Stomach (tissue), 9 donors: ENCODE measurements around the gene TAX1BP1. TPM values are rescaled to one million over a fixed set of nuclear protein-coding genes. Genes with fewer than 3 reads are reported as not detected.
A peak's percentile ranks its signal among the peaks of the same experiment; 100 is the strongest.

Source experiments
- DNase-seq, 2 donors: peaks; one replicate each; pipeline versions ENCODE4 v3.0.0 to v3.0.0-alpha.2; 2013 to 2019
- H3K27ac ChIP-seq, 5 donors: fragments of 200-600 bp in 4 of 5; sonication (generic) in 4 of 5; one replicate each; pipeline ENCODE4 v1.5.1; 2013 to 2019; ENCODE audit warnings: mild to moderate bottlenecking in 1 of 5, moderate library complexity in 1 of 5
- H3K27me3 ChIP-seq, 3 donors: fragments of 200-600 bp; sonication (generic); one replicate each; pipeline ENCODE4 v1.5.1; 2017 to 2019; ENCODE audit warnings: mixed run types in 1 of 3
- H3K36me3 ChIP-seq, 4 donors: fragments of 200-600 bp; sonication (generic); 1 replicate in 3 of 4; 2 replicates in 1 of 4; pipeline ENCODE4 v1.5.1; 2016 to 2019
- H3K4me1 ChIP-seq, 4 donors: fragments of 200-600 bp; sonication (generic); one replicate each; pipeline ENCODE4 v1.5.1; 2016 to 2019
- H3K4me3 ChIP-seq, 4 donors: fragments of 200-600 bp; sonication (generic) in 3 of 4; one replicate each; pipeline ENCODE4 v1.5.1; 2016 to 2019; ENCODE audit warnings: mild to moderate bottlenecking in 1 of 4
- H3K9me3 ChIP-seq, 4 donors: fragments of 200-600 bp; sonication (generic); one replicate each; pipeline ENCODE4 v1.5.1; 2016 to 2019
- EP300 ChIP-seq: sonication (generic); formaldehyde crosslinking; IDR thresholded peaks from one replicate; pipeline ENCODE4 v1.6.1; 2017; ENCODE audit warnings: antibody characterized with exemption
- POLR2A ChIP-seq, 4 donors: fragments of 450-650 bp; IDR thresholded peaks; one replicate each; pipeline ENCODE4 v1.6.1; 2016; ENCODE audit warnings: antibody characterized with exemption in 4 of 4, control low read depth in 2 of 4, mild to moderate bottlenecking in 1 of 4, moderate library complexity in 1 of 4
- POLR2AphosphoS5 ChIP-seq, 3 donors: sonication (generic); formaldehyde crosslinking; IDR thresholded peaks; one replicate each; pipeline ENCODE4 v1.6.1; 2016; ENCODE audit warnings: antibody characterized with exemption in 3 of 3
- WGBS, 5 donors: extraction: QIAGEN DNeasy Blood & Tissue Kit in 3 of 5; methylation state at CpG; one replicate each; pipeline versions ENCODE4 v1.1.5 to v1.1.7; 2013 to 2018; 5-methylcytosine and 5-hydroxymethylcytosine counted together
- intact Hi-C: fragments of 100-400 bp; cut with DNase I; formaldehyde crosslinking; loops from one replicate; pipeline ENCODE4 v1.15.1; 2023; ENCODE audit warnings: low total_unique reads
- polyA plus RNA-seq, 3 donors: library from polyadenylated mRNA; stranded (reverse); fragments of 200-250 nt; gene quantifications; one replicate each; pipeline ENCODE4 v1.2.3, GENCODE V29; 2013
- total RNA-seq, 5 donors: library from RNA; depleted of rRNA; stranded (reverse); fragments of >200 nt; gene quantifications; one replicate each; pipeline versions ENCODE4 v1.1.0 to v1.2.3, GENCODE V29; 2014 to 2016
- TF ChIP-seq, protein P1 (sequence below), 7 experiments: fragments of 450-650 bp in 4 of 7; fragments of 200-600 bp in 3 of 7; sonication (generic) in 3 of 7; IDR thresholded peaks; one replicate each; pipeline ENCODE4 v1.5.1; 2016 to 2019; ENCODE audit warnings: antibody characterized with exemption in 7 of 7, control low read depth in 2 of 7, mild to moderate bottlenecking in 1 of 7
- donor health status: healthy with polysubstance abuse.
- donor health status: Bipolar disorder and iron deficiency.
- donor health status: healthy.

The TAX1BP1 gene
- total and polyA plus RNA-seq, 8 donors: 43.4 to 199 (median 71.0) TPM

GRCh38 chr7:27763983-27764508 is 24.1 kb downstream of the TAX1BP1 start:
- H3K27ac ChIP-seq: no peak overlapping the region
- no peak overlapping the region for H3K4me3 ChIP-seq
- H3K27me3 ChIP-seq: no peaks in the 10 kb centered on the region
- peaks cover 0 to 69% (median 22%) of the 10 kb centered on the region in 4 donors for H3K4me1 ChIP-seq
- intact Hi-C loops: no loop called here
- H3K36me3 ChIP-seq: peaks cover 0 to 37% (median 34%) of the 10 kb centered on the region in 4 donors
- peak in 1 of 2 donors; percentile 9 for DNase-seq
- TF ChIP-seq, protein P1, sequence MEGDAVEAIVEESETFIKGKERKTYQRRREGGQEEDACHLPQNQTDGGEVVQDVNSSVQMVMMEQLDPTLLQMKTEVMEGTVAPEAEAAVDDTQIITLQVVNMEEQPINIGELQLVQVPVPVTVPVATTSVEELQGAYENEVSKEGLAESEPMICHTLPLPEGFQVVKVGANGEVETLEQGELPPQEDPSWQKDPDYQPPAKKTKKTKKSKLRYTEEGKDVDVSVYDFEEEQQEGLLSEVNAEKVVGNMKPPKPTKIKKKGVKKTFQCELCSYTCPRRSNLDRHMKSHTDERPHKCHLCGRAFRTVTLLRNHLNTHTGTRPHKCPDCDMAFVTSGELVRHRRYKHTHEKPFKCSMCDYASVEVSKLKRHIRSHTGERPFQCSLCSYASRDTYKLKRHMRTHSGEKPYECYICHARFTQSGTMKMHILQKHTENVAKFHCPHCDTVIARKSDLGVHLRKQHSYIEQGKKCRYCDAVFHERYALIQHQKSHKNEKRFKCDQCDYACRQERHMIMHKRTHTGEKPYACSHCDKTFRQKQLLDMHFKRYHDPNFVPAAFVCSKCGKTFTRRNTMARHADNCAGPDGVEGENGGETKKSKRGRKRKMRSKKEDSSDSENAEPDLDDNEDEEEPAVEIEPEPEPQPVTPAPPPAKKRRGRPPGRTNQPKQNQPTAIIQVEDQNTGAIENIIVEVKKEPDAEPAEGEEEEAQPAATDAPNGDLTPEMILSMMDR (IDR thresholded peaks at IDR 0.05): no peak
- TF ChIP-seq POLR2A (IDR thresholded peaks at IDR 0.05) (no peak), EP300 (no peak), POLR2AphosphoS5 (IDR thresholded peaks at IDR 0.05) (no peak)
- H3K9me3 ChIP-seq: no peaks in the 10 kb centered on the region
- WGBS, 5 donors: 29 to 63% (median 52%) methylated on average over 2 of the region's 2 CpGs

DNA sequence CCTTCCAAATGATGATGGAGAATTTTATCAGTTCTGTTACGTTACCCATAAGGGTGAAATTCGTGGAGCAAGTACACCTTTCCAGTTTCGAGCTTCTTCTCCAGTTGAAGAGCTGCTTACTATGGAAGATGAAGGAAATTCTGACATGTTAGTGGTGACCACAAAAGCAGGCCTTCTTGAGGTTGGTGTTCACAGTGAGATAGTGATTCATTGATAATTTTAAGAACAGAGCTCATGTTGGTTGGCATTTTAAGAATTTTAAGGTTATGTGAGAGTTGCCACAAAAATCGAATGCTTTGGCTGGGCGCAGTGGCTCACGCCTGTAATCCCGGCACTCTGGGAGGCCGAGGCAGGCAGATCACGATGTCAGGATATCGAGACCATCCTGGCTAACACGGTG is 25.9 kb downstream of the TAX1BP1 start:
- Histone ChIP-seq H3K27me3 (no peaks in the 10 kb centered on the region), H3K4me3 (no peak overlapping the region), H3K9me3 (no peaks in the 10 kb centered on the region), H3K36me3 (peaks cover 0 to 36% (median 34%) of the 10 kb centered on the region in 4 donors), H3K27ac (no peak overlapping the region), H3K4me1 (peaks cover 0 to 52% (median 24%) of the 10 kb centered on the region in 4 donors)
- TF ChIP-seq POLR2AphosphoS5 (IDR thresholded peaks at IDR 0.05) (no peak), POLR2A (IDR thresholded peaks at IDR 0.05) (no peak), EP300 (no peak)
- TF ChIP-seq, protein P1 (IDR thresholded peaks at IDR 0.05): no peak
- DNase-seq: no peak
- 97 to 98% (median 97%) methylated on average over 11 of the region's 11 CpGs for WGBS, 5 donors
- intact Hi-C loops: no loop called here

GRCh38 chr7:27767374-27767773 is 27.4 kb downstream of the TAX1BP1 start:
- Histone ChIP-seq H3K36me3 (peaks cover 0 to 41% (median 37%) of the 10 kb centered on the region in 4 donors), H3K27ac (no peak overlapping the region), H3K4me3 (no peak overlapping the region), H3K27me3 (no peaks in the 10 kb centered on the region), H3K9me3 (no peaks in the 10 kb centered on the region), H3K4me1 (peaks cover 0 to 50% (median 19%) of the 10 kb centered on the region in 4 donors)
- DNase-seq: no peak
- intact Hi-C loops: no loop called here
- no peak for TF ChIP-seq POLR2AphosphoS5 (IDR thresholded peaks at IDR 0.05)
- TF ChIP-seq EP300: no peak
- TF ChIP-seq, protein P1 (IDR thresholded peaks at IDR 0.05): no peak
- no peak for TF ChIP-seq POLR2A (IDR thresholded peaks at IDR 0.05)

DNA sequence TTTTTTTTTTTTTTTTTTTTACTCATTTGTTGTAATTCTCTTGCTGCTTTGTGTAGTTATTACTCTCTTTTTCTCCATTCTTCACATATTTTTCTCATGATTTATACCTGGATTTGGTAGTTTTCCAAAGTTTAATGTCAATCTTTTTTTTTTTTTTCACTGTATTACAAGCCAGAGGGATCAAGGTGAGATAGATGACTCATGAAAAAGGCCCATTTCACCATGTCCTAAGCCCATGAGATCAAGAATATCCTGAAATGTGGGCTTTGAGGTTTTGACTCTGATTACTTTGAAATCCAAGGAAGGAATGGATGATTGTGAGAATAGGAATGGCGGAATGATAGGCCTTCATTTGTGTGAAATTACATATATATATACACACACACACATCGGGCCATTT is 31.1 kb downstream of the TAX1BP1 start:
- H3K9me3 ChIP-seq: no peaks in the 10 kb centered on the region
- peaks cover 0 to 24% (median 13%) of the 10 kb centered on the region in 4 donors for H3K4me1 ChIP-seq
- H3K27me3 ChIP-seq: no peaks in the 10 kb centered on the region
- intact Hi-C loops: no loop called here
- no peak for TF ChIP-seq EP300
- no peak for TF ChIP-seq POLR2AphosphoS5 (IDR thresholded peaks at IDR 0.05)
- TF ChIP-seq POLR2A (IDR thresholded peaks at IDR 0.05): no peak
- TF ChIP-seq, protein P1 (IDR thresholded peaks at IDR 0.05): no peak
- WGBS, 5 donors: 93 to 99% (median 98%) methylated on average over 2 of the region's 2 CpGs
- no peak overlapping the region for H3K27ac ChIP-seq
- no peak overlapping the region for H3K4me3 ChIP-seq
- DNase-seq: no peak
- H3K36me3 ChIP-seq: peaks cover 0 to 39% (median 31%) of the 10 kb centered on the region in 4 donors
